ENCODE measurements around the gene PRR29. TPM values are rescaled to one million over a fixed set of nuclear protein-coding genes. Genes with fewer than 3 reads are reported as not detected.
"Not testable (repeated sequence)": the region's sequence is repeated elsewhere in the genome, so short reads cannot be mapped to it uniquely, and the experiment has no call there.

The PRR29 gene
- polyA plus RNA-seq, 1 donor = 2.5 TPM

- DNase-seq = no peak
These were observed 18.8 kb downstream of the PRR29 start for GRCh38 chr17:64016974-64017373.

GRCh38 chr17:64017381-64017980 lies 19.3 kb downstream of the PRR29 start:
- DNase-seq = no peak

GRCh38 chr17:64019551-64019961 lies 21.4 kb downstream of the PRR29 start:
- DNase-seq = not testable (repeated sequence)

DNA sequence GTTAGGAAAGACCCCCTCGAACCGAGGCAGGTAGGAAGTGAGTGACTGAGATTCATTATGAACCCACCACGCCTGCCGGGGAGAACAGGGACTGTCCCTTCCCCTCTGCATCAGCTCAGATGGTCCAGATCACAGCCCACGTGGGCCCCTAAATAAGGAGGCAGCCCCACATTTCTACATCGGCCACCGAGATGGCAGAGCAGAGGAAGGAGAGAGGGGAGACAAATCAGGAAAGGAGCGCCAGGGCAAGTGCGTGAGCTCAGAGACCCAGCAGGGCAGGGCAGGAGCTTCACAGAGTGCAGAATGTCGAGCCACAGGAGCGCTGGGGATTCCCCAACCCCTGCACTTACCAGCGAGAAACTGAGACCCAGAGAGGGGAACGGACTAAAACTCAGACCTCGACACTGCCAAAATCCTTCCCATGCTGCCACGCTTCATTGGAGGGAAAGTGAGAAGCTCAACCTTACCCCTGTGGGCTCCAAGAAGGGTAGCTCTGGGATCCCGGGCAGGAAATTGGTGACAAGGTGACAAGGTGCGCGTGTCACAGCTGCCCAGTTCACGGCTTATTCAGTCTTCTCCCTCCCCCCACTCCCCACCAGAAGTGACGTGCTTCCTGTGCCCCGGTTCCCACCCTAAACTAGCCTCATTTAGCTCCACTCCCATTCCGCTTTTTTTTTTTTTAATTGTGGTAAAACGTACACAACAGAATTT lies 22.1 kb downstream of the PRR29 start, which contains the start of gene ICAM2:
ICAM2 (minus strand) TSS at position 578 of the 711 bp plus-strand sequence. CDS start 13,942 bp downstream, outside the sequence.
- DNase-seq = no peak

GRCh38 chr17:64022611-64023063 lies 24.5 kb downstream of the PRR29 start:
- no peak for DNase-seq

- DNase-seq = no peak
These were observed 26.1 kb downstream of the PRR29 start for GRCh38 chr17:64024215-64024654.

DNA sequence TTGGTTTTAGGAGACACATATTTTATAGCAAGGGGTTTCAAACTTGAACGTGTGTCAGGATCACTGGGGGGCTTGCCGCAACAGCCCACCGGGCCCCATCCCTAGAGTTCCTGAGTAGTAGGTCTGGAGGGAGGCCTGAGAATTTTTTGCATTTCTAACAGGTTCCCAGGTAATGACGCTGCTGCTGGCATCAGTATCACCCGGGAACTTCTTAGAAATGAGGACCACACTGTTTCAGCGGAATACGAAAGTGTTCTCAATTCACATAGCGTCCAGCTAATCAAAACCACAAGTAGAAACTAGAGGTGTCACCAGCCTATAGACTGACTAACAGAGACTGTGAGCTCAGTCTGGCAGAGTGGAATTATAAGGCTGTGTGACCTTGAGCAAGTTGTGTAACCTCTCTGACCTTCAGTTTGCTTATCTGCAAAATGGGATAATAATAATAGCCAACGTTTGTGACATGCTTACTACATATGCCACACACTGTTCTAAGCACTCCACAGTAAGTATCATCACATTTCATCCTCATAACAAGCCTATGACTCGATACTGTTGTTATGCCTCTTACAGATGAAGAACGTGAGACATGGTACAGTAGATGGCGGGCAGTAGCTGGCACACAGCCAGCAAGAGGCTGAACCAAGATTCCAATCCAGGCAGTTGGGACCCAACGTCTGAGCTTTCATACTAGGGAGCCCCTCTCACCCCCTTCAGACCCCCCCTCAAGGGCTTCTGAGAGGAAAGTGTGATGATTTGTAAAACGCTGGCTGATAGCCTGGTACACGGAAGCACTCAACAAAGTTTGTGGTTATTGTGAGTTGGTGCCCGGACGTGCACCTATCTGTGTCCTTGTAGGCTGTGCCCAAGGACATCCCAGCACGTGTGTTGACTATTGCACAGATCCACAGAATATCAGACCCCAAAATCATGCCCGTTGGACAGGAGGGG lies 26.9 kb downstream of the PRR29 start:
- no peak for DNase-seq

- peak; percentile 58 for DNase-seq
These were observed 27.7 kb downstream of the PRR29 start for GRCh38 chr17:64025732-64026294.

- DNase-seq = peak; percentile 47
These were observed 30.8 kb downstream of the PRR29 start for GRCh38 chr17:64028874-64029464.

- DNase-seq = no peak
These were observed 33.9 kb downstream of the PRR29 start for GRCh38 chr17:64032081-64032480.

DNA sequence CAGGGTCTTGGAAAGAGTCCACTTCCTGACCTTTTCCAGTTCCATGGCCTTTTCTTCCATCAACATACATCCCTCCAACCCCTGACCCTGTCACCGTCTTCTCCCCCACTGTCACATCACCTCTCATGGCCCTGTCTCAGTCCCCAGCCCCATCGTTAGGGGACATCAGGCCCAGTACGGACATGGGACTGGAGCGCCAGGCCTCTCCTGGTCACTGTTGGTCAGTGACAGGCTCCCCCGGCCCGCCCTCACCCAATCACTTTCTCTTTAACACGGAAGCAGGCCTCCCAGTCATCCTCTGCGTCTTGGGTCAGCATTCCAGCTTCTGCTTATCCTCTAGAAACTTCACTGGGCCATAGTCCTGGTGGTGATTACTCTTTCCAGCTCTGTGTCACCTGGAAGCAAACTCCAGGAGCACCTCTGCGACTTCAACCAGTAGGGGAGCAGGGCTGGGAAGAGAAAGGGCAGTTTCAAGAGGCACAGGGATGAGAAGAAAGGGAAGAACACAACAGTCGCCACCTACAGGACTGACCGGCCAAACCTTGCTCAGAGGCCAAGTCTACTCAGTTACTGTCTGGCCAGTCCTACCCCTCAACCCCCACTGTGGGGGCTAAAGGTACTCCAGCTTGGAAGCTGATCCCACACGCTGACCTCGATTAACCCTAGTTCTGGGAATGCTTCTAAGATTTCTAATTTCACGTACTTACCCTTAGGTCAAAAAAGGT lies 38.2 kb downstream of the PRR29 start:
- DNase-seq = no peak

DNA sequence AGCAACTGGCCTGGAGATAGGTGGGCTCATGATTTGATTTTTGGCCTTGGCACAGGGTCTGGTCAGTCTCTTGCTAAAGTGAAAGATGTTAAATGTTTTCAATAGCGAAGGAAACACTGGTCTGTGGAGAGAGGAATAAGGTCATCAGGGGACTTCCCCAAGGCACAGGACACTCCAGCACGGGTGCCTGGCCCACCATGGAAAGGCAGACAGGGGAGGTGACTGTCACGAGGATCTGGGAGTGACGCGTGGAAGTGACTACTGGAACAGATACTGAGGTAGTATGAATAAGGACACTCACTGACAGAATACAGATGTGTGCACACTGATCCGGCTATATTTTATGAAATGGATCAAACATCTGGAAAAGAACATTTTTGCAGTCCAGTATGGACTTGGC lies 39.0 kb downstream of the PRR29 start:
- no peak for DNase-seq

DNA sequence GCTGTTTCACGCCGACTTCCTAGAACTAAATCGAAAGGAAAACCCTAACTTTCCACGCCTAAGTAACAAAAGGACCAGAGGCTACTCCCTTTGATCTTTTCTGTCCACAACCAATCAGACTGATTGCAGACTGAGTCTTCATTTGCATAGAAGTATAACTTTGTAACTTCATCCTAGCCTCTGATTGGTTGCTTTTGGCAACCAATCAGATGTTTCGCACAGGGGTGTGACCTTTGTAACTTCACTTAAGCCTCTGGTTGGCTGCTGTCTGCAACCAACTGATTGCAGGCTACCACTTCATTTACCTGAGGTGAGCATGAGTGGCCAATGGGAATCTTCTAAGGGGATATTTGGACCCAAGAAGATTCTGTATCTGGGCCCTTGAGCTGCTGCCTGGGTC lies 39.7 kb downstream of the PRR29 start:
- no peak for DNase-seq

DNA sequence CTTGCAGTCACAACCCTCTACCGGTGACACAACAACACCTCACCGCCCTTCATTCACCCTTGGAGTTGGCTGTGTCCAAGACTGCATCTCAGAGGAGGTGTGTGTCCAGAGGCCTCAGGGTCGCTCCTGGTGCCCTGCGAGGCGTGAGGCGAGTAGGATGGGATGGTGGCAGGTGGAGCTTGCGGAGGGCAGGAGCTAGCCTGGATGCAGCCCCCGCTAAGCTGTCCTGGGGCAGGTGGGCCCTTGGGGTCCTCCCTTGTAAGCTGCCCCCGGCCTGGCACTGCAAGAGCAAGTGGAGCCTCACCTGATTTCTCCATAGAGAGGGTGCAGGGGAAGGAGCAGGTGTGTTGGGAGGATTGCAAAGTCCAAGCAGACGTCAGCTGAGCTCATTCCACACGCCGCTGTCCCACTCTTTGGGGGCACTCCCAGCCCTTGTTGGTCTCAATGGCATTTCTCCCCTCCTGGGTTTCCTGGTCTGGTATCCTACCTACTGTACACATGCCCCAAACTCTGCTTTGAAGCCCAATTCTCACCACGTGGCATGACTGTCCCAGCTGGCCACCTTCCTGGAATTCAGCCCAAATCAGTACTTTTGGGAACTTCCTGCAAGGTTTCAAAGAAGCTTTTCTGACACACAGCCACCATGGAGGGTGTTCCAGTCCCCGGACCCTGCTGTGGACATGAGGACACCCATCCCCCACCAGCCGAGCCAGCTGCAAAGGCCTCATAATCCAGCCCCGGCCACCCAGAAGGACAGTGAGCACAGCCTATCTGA lies 40.4 kb downstream of the PRR29 start:
- DNase-seq = no peak

- no peak for DNase-seq
These were observed 40.9 kb downstream of the PRR29 start for GRCh38 chr17:64039106-64039400.

DNA sequence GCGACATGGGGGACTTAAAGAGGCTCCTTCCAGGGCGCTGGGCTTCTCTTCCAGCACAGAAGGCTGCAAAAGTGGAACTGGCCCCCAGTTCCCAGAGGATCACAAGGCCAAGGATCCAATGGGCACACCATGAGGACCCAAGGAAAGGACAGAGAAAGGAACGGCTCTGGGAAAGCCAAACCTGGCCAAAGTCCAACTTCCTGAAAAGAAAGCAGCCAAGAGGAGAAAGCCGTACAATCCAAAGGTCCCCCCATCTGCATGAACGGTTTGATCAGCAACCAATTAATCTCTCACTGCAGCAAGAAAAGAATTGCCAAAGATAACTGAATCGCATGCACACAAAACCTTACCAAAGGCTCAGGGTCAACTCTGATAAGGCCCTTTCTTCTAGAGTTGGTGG lies 42.1 kb downstream of the PRR29 start:
- DNase-seq = no peak

DNA sequence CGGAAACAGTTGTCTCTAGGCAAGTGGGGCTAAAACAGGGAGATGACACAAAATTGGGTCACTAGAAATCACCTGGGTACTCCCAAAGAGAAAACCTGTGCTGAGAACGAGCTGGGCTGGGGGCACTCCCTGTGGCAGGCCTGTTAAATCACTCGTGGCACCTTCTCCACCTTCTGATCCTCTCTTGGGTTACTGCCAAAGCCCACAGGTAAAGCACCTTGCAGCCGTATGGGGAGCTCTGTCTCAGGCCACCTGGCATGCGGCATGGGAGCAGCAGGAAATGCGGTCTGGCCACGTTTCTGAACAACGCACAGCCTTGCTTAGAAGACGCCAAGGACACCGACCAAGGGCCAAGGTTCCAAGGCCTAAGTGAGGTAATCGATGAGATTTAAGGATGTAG lies 43.8 kb downstream of the PRR29 start:
- DNase-seq = no peak

DNA sequence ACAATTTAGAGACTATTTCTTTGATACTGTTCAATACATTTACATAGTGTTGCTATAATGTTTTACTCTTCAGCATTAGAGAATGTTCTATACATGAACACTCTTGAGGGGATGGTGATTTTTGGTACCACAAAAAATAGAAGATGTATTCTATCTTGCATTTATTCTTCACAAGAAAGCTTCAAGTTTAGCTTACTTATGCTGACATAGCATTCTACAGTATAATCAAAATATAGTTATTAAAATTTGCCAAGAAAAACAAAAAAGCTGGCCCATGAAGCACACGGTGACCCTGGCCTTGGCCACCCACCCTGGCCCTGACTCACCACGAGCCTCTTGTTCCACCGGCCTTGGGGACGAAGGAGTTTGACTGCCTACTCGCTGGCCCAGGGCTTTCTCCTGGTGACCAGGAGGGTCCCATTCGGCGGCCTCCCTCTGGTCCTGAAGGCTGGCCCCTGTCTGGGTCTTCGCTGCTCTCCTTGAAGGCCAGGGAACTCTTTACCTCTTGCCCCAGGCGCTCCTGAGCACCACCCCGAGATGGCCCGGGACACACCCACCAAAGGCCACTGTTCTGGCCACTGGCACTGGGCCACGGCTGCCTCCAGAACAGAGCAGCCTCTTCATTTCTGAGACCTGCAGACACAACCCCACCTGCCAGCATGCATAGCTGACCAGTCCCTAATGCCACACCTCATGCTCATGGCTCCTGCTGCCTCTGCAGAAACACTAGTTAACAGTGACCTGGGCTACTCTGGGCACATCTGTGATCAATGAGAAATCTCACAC lies 44.7 kb downstream of the PRR29 start:
- DNase-seq = no peak

- DNase-seq = no peak
These were observed 47.0 kb downstream of the PRR29 start for GRCh38 chr17:64045176-64045575.

DNA sequence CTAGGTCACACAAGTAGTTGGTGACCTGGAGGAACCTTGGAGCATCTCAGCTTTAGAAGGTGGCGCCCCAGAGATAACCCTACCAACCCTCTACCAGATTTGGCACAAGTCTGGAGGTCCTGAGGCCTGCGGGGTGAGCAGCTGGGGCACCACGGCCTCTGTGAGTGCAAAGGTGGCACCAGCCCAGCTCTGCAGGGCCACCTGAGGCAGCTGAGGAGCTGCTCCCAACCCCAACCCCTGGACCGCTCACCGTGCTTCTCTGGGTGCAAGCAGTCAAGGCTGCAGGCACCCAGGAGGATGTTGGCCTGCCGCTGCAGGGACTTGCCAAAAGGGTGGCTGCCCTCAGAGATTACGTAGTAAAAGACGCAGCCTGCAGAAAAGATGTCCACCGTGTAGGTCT lies 50.7 kb downstream of the PRR29 start:
- DNase-seq = no peak

Data from hindlimb muscle (tissue), 1 donor.